PC-9 (cell line): ENCODE results near the gene TMEM87A. TPM values are rescaled to one million over a fixed set of nuclear protein-coding genes. Genes with fewer than 3 reads are reported as not detected.

ENCODE experiments used
- BruUV-seq: library from RNA; stranded (reverse); fragments of 400-500 nt; replicated peaks from 2 replicates; lab custom pipeline; 2021; lab: Mats Ljungman, UMichigan
- CTCF ChIA-PET: fragments of 300-600 bp; sonication (Branson Sonifier 250); formaldehyde crosslinking; loops from one replicate; lab custom pipeline; 2022; ENCODE audit warnings: antibody characterized with exemption; lab: Charles Lee
- POLR2A ChIA-PET: fragments of 300-600 bp; sonication (Branson Sonifier 250); formaldehyde crosslinking; loops from one replicate; lab custom pipeline; 2022; ENCODE audit warnings: antibody characterized with exemption; ENCODE audit not compliant: unreplicated experiment; lab: Charles Lee
- DNase-seq, 2 experiments: peaks; one replicate each; pipeline versions ENCODE4 v3.0.0 to v3.0.0-alpha.2; 2015 to 2022; ENCODE audit warnings: mixed read lengths in 1 of 2
- H2AFZ ChIP-seq: fragments of 200-600 bp; sonication (generic); 2 replicates; pipeline ENCODE4 v1.8.1; 2017; ENCODE audit warnings: antibody characterized with exemption
- H3F3A ChIP-seq: fragments of 200-600 bp; sonication (generic); 2 replicates; pipeline ENCODE4 v1.8.1; 2017; ENCODE audit warnings: antibody characterized with exemption, mild to moderate bottlenecking, low read depth; ENCODE audit not compliant: insufficient read depth
- H3K27ac ChIP-seq: fragments of 200-600 bp; sonication (generic); 2 replicates; pipeline ENCODE4 v1.6.1; 2016; ENCODE audit warnings: mixed run types
- H3K27me3 ChIP-seq: fragments of 200-600 bp; sonication (generic); 2 replicates; pipeline ENCODE4 v1.6.1; 2016; ENCODE audit warnings: low read depth, mixed run types; ENCODE audit not compliant: insufficient read depth
- H3K36me3 ChIP-seq: fragments of 200-600 bp; sonication (generic); 2 replicates; pipeline ENCODE4 v1.6.1; 2016; ENCODE audit warnings: low read depth, mixed run types
- H3K4me1 ChIP-seq: fragments of 200-600 bp; sonication (generic); replicated peaks from 2 replicates; pipeline ENCODE4 v1.6.1; 2016; ENCODE audit warnings: mixed run types; ENCODE audit not compliant: insufficient read depth
- H3K4me2 ChIP-seq: fragments of 200-600 bp; sonication (generic); 2 replicates; pipeline ENCODE4 v1.6.1; 2017; ENCODE audit warnings: mixed run types
- H3K4me3 ChIP-seq: fragments of 200-600 bp; sonication (generic); 2 replicates; pipeline ENCODE4 v1.6.1; 2016; ENCODE audit warnings: mixed run types
- H3K79me2 ChIP-seq: fragments of 200-600 bp; sonication (generic); 2 replicates; pipeline ENCODE4 v1.6.1; 2017; ENCODE audit warnings: low read depth, mixed run types
- H3K9me2 ChIP-seq: fragments of 200-600 bp; sonication (generic); 2 replicates; pipeline ENCODE4 v1.8.1; 2017; ENCODE audit warnings: mild to moderate bottlenecking; ENCODE audit not compliant: insufficient read depth
- H3K9me3 ChIP-seq: fragments of 200-600 bp; sonication (generic); 2 replicates; pipeline ENCODE4 v1.8.1; 2016; ENCODE audit warnings: low read depth; ENCODE audit not compliant: insufficient read depth
- H4K20me1 ChIP-seq: fragments of 200-600 bp; sonication (generic); 2 replicates; pipeline ENCODE4 v1.8.1; 2017; ENCODE audit not compliant: insufficient read depth
- EZH2 ChIP-seq: fragments of 200-600 bp; sonication (generic); IDR thresholded peaks from 2 replicates; pipeline ENCODE4 v1.8.0; 2017; ENCODE audit warnings: antibody characterized with exemption, low read depth
- intact Hi-C: fragments of 100-400 bp; cut with micrococcal nuclease; formaldehyde crosslinking; loops from one replicate; pipeline ENCODE4 v1.10.0; 2022; ENCODE audit not compliant: unreplicated experiment
- total RNA-seq: library from RNA; stranded (reverse); gene quantifications from 2 replicates; pipeline ENCODE4 v1.2.3, GENCODE V29; 2021
- TF ChIP-seq, protein P1 (sequence below): fragments of 200-600 bp; sonication (generic); conservative IDR thresholded peaks from 2 replicates; pipeline ENCODE4 v1.6.1; 2017; ENCODE audit warnings: mixed run types, antibody characterized with exemption, mild to moderate bottlenecking, moderate library complexity

TMEM87A gene
- total RNA-seq, 1 experiment from 2014 or later, result 45.1 TPM

DNA sequence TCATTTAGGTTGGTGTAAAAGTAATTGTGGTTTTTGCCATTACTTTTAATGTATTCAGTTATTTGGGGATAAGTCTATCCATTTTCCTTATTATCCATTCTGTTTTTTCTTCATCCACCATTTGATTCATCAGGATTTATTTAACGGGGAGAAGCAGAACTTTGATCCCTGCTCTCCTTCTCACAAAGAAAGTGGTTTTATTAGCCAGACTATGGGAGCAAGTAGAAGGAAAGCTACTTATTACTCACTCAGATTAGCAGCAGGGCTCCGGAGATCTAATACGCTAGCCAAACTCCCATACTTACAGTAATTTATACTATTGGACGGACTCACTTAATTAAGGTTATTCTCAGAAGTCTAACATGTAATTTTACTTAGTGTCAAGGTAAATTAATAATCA lies 14.7 kb upstream of the TMEM87A start:
- no peak overlapping the region for H3K27ac ChIP-seq
- H2AFZ ChIP-seq, result no peak overlapping the region
- intact Hi-C loops, result no loop called here
- no peak for DNase-seq
- no peak overlapping the region for H3K4me2 ChIP-seq
- ChIA-PET POLR2A (no interaction called here), CTCF (no interaction called here)
- H3K4me1 ChIP-seq, result 0 out of 2 replicates have a peak, but pooled peaks cover 6% of the 10 kb centered on the region
- no peaks in the 10 kb centered on the region for H3K9me3 ChIP-seq
- no peaks in the 10 kb centered on the region for H3K27me3 ChIP-seq
- H3K36me3 ChIP-seq, result no peaks in the 10 kb centered on the region
- no peaks in the 10 kb centered on the region for H3F3A ChIP-seq
- BruUV-seq, result no TSS peak
- TF ChIP-seq, protein P1, sequence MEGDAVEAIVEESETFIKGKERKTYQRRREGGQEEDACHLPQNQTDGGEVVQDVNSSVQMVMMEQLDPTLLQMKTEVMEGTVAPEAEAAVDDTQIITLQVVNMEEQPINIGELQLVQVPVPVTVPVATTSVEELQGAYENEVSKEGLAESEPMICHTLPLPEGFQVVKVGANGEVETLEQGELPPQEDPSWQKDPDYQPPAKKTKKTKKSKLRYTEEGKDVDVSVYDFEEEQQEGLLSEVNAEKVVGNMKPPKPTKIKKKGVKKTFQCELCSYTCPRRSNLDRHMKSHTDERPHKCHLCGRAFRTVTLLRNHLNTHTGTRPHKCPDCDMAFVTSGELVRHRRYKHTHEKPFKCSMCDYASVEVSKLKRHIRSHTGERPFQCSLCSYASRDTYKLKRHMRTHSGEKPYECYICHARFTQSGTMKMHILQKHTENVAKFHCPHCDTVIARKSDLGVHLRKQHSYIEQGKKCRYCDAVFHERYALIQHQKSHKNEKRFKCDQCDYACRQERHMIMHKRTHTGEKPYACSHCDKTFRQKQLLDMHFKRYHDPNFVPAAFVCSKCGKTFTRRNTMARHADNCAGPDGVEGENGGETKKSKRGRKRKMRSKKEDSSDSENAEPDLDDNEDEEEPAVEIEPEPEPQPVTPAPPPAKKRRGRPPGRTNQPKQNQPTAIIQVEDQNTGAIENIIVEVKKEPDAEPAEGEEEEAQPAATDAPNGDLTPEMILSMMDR, result no peak
- TF ChIP-seq EZH2, result no peak
- H3K4me3 ChIP-seq, result no peak overlapping the region
- H3K79me2 ChIP-seq, result no peaks in the 10 kb centered on the region
- H3K9me2 ChIP-seq, result no peaks in the 10 kb centered on the region
- no peaks in the 10 kb centered on the region for H4K20me1 ChIP-seq

DNA sequence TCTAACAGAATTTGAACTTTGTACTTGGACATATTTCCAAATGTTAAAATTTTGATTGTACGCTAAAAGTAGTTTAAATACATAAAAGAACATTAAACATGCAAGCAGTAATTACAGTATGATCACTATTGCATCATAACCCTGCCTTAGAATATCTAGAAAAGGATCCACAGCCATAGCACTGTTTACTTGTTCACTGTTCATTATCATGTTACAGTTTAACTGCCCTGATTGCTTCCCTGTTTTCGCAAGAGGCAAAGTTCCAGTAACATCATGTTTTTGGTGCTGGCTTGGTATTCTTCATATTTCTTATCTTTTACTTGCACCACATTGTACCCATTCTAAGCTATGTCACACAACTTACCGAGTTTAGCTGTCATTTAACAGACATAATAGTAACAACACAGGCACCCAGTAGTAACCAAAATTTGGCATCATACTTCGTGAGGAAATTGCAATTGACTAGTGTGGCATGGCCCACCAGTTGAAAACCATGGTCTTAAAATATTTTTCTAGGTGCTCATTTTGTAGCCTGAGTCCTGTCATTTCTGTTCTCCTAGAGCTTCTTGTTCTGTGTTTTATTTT lies 13.3 kb upstream of the TMEM87A start:
- no TSS peak for BruUV-seq
- POLR2A ChIA-PET, result interaction anchor here (0.6 kb wide), 1 partner anchor 13 kb away, joined by 3 read pairs; no protein-coding TSS in a partner anchor
- TF ChIP-seq, protein P1, result no peak
- Histone ChIP-seq H4K20me1 (no peaks in the 10 kb centered on the region), H3K4me1 (0 out of 2 replicates have a peak, but pooled peaks cover 6% of the 10 kb centered on the region), H3K27ac (no peak overlapping the region), H3K9me3 (no peaks in the 10 kb centered on the region), H3K27me3 (no peaks in the 10 kb centered on the region), H3F3A (no peaks in the 10 kb centered on the region), H3K4me3 (no peak overlapping the region), H3K4me2 (no peak overlapping the region), H2AFZ (no peak overlapping the region), H3K9me2 (no peaks in the 10 kb centered on the region), H3K79me2 (no peaks in the 10 kb centered on the region), H3K36me3 (no peaks in the 10 kb centered on the region)
- no peak for DNase-seq
- intact Hi-C loops, result no loop called here
- CTCF ChIA-PET, result no interaction called here

DNA sequence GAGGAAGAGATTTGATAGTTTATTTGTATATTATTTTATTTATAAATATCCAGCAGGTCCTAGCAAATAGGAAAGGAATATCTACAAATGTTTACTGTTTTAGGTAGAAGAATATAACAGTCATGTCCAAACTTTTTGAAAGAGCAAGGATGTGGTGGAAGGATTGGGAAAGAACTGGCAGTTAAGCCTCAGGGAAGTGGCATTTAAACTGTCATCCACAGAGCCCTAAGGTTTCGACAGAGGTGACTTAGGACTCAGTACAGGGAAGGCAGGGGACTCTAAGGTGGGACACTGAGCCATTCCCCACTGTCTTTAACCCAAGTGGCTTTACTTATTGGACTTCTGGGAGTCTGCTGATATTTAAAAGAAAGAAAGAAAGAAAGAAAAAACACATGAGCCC lies 11.8 kb upstream of the TMEM87A start:
- TF ChIP-seq EZH2, result no peak
- TF ChIP-seq, protein P1, result no peak
- H2AFZ ChIP-seq, result no peak overlapping the region
- H4K20me1 ChIP-seq, result no peaks in the 10 kb centered on the region
- no peaks in the 10 kb centered on the region for H3K79me2 ChIP-seq
- no peaks in the 10 kb centered on the region for H3K9me3 ChIP-seq
- no peaks in the 10 kb centered on the region for H3K36me3 ChIP-seq
- H3K27ac ChIP-seq, result no peak overlapping the region
- H3K27me3 ChIP-seq, result no peaks in the 10 kb centered on the region
- H3K4me1 ChIP-seq, result 0 out of 2 replicates have a peak, but pooled peaks cover 6% of the 10 kb centered on the region
- ChIA-PET POLR2A (no interaction called here), CTCF (no interaction called here)
- intact Hi-C loops, result no loop called here
- H3K4me2 ChIP-seq, result no peak overlapping the region
- H3K9me2 ChIP-seq, result no peaks in the 10 kb centered on the region
- BruUV-seq, result no TSS peak
- no peak overlapping the region for H3K4me3 ChIP-seq
- H3F3A ChIP-seq, result no peaks in the 10 kb centered on the region
- no peak for DNase-seq
